Tibial nerve (tissue), 3 donors: ENCODE results near the gene GPX8.

Source experiments
- POLR2A ChIP-seq, 2 donors: fragments of 450-650 bp; IDR thresholded peaks; one replicate each; pipeline ENCODE4 v1.6.1; 2017; ENCODE audit warnings: antibody characterized with exemption in 2 of 2, mild to moderate bottlenecking in 2 of 2, moderate library complexity in 2 of 2
- TF ChIP-seq, protein P1 (sequence below), 5 experiments: fragments of 200-600 bp in 3 of 5; fragments of 450-650 bp in 2 of 5; sonication (generic) in 3 of 5; IDR thresholded peaks; one replicate each; pipeline ENCODE4 v1.5.1; 2016 to 2019; ENCODE audit warnings: antibody characterized with exemption in 5 of 5, mild to moderate bottlenecking in 3 of 5, moderate library complexity in 2 of 5

DNA sequence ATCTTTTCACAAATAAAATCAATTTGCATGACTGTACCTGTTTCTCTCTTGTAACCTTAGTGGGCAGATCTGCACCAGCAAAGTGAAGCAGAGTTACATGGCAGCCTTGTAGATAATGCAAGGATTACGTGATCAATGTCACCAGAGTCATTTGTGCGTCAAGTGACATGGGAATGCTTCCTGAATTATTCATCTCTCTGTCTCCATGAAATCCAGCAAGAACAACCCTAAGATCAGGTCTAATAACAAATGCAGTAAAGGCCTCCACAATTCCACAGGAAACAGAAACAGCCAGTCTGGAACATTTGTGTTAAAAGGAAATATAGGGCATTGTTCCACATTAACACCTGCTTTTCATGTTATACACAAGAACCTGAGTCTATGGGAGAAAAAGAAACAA lies 49.8 kb upstream of the GPX8 start:
- TF ChIP-seq POLR2A (IDR thresholded peaks at IDR 0.05) = no peak
- TF ChIP-seq, protein P1, sequence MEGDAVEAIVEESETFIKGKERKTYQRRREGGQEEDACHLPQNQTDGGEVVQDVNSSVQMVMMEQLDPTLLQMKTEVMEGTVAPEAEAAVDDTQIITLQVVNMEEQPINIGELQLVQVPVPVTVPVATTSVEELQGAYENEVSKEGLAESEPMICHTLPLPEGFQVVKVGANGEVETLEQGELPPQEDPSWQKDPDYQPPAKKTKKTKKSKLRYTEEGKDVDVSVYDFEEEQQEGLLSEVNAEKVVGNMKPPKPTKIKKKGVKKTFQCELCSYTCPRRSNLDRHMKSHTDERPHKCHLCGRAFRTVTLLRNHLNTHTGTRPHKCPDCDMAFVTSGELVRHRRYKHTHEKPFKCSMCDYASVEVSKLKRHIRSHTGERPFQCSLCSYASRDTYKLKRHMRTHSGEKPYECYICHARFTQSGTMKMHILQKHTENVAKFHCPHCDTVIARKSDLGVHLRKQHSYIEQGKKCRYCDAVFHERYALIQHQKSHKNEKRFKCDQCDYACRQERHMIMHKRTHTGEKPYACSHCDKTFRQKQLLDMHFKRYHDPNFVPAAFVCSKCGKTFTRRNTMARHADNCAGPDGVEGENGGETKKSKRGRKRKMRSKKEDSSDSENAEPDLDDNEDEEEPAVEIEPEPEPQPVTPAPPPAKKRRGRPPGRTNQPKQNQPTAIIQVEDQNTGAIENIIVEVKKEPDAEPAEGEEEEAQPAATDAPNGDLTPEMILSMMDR (IDR thresholded peaks at IDR 0.05) = no peak
